GM13977 (cell line): ENCODE data around the gene SUN1.

Experiments used
- DNase-seq: peaks from one replicate; pipeline ENCODE4 v3.0.0; 2012; ENCODE audit warnings: low spot score
- CTCF ChIP-seq: IDR thresholded peaks from 2 replicates; pipeline ENCODE4 v1.5.1; 2012; ENCODE audit warnings: mild to moderate bottlenecking, control low read depth; ENCODE audit not compliant: insufficient read depth; ENCODE audit errors: extremely low read depth, missing control alignments
- in situ Hi-C: fragments of 300-500 bp; cut with MboI; formaldehyde crosslinking; loops from one replicate; pipeline ENCODE4 v1.12.0; 2022; ENCODE audit warnings: low sequenced_read_pairs, low pct_unique_long_range_greater_than_20kb, mixed read lengths, inconsistent platforms; ENCODE audit not compliant: unreplicated experiment

Gene SUN1

GRCh38 chr7:881441-882234 lies 49.4 kb downstream of the SUN1 start:
- in situ Hi-C loops, result no loop called here
- no peak for TF ChIP-seq CTCF
- DNase-seq, result no peak

GRCh38 chr7:882336-883035 lies 50.2 kb downstream of the SUN1 start:
- in situ Hi-C loops, result no loop called here
- no peak for TF ChIP-seq CTCF
- no peak for DNase-seq

GRCh38 chr7:883055-884021 lies 51.1 kb downstream of the SUN1 start:
- DNase-seq, result no peak
- in situ Hi-C loops, result no loop called here
- TF ChIP-seq CTCF, result no peak

GRCh38 chr7:884191-885003 lies 52.1 kb downstream of the SUN1 start:
- TF ChIP-seq CTCF, result no peak
- in situ Hi-C loops, result no loop called here
- no peak for DNase-seq

GRCh38 chr7:885261-885892 lies 53.1 kb downstream of the SUN1 start:
- TF ChIP-seq CTCF, result no peak
- no peak for DNase-seq
- in situ Hi-C loops, result no loop called here
